ENCODE results near the gene ELSPBP1. TPM values are rescaled to one million over a fixed set of nuclear protein-coding genes. Genes with fewer than 3 reads are reported as not detected.
A peak's percentile ranks its signal among the peaks of the same experiment; 100 is the strongest.
"Not testable (repeated sequence)": the region's sequence is repeated elsewhere in the genome, so short reads cannot be mapped to it uniquely, and the experiment has no call there.

The ELSPBP1 gene
- not detected in 2 replicates for total RNA-seq

DNA sequence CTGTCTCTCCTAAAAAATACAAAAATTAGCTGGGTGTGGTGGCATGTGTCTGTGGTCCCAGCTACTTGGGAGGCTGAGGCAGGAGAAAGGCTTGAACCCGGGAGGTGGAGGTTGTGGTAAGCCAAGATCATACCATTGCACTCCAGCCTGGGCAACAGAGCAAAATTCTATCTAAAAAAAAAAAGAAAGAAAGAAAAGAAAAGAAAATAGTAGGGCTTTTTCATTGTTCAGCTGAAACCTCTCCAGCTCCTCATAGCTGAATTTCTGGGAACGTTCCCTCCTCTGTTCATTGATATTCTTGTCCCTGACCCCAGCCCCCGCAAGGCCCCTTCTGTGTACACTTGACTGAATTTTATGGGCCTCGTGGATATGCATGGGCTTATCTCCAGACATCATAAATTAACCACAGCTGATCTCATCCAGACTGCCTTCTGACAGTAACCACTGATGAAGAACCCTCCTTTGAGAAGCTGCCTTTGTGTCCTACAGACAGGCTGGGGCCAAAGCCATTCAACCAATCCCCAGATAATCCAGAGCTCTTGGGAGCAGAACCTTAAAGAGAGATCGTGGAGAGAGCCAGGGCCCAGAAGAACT lies at the start of gene ELSPBP1:
TSS of gene ELSPBP1 (plus strand) at position 424 of the 594 bp plus-strand sequence. CDS start 14,036 bp downstream, outside the sequence.
- H3K36me3 ChIP-seq (ENCODE audit: control insufficient read depth, insufficient read depth, low read length): no peaks in the 10 kb centered on the region
- H3K27me3 ChIP-seq (ENCODE audit: control insufficient read depth, insufficient read depth, low read length): no peaks in the 10 kb centered on the region
- H3K4me3 ChIP-seq (ENCODE audit: low read depth, low read length): no peak within 1 kb of the TSS
- no peak for DNase-seq (ENCODE audit: low read depth)
- no peak for TF ChIP-seq CTCF (IDR thresholded peaks at IDR 0.05; ENCODE audit: insufficient read depth, low read length, severe bottlenecking)
- FAIRE-seq: no peak

DNA sequence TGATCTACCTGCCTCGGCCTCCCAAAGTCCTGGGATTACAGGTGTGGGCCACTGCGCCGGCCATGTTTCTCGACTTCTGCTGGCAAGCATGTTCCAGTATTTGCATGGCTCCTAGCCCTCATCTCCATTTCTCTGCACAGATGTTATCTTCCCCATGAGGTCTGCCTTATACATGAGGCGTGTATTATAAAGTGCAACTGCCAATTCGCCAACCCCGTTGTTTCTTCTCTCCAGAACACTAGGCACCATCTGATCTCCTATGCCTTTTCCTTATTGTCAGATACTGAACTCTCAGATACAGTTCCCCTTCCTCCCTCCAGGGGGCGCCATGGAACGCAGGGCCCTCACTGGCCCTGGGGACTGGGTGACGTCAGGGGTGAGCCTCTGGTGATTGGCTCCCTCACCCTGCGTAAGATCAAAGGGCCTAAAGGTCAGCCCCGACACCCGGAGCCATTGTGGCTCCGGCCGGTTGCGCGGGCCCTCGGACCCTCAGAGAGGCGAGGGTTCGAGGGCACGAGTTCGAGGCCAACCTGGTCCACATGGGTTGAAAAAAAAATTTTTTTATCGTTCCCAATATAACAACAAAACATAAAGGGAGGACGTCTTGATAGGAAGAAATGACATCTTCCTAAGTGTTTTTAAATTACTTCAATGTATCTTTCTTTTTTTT lies 44.4 kb upstream of the ELSPBP1 start:
- not testable (repeated sequence) for H3K4me3 ChIP-seq (ENCODE audit: low read depth, low read length); DNase-seq (ENCODE audit: low read depth); FAIRE-seq; H3K36me3 ChIP-seq (ENCODE audit: control insufficient read depth, insufficient read depth, low read length); H3K27me3 ChIP-seq (ENCODE audit: control insufficient read depth, insufficient read depth, low read length)

DNA sequence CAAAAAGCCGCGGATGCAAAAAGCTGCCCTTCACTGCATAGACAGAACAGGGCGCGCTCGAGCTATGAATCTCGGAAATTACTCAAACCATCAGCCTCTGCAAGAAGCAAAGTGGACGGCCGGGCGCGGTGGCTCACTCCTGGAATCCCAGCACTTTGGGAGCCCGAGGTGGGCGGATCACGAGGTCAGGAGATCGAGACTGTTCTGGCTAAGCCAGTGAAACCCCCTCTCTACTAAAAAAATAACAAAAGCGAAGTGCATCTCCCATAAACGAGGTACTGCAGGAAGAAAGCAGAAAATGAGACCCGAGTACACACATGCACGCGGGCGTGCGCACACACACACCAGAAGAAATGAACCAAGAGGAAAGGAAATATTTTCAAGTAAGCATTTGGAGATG lies 42.3 kb upstream of the ELSPBP1 start:
- H3K27me3 ChIP-seq (ENCODE audit: control insufficient read depth, insufficient read depth, low read length); FAIRE-seq; H3K4me3 ChIP-seq (ENCODE audit: low read depth, low read length); H3K36me3 ChIP-seq (ENCODE audit: control insufficient read depth, insufficient read depth, low read length); DNase-seq (ENCODE audit: low read depth): not testable (repeated sequence)

DNA sequence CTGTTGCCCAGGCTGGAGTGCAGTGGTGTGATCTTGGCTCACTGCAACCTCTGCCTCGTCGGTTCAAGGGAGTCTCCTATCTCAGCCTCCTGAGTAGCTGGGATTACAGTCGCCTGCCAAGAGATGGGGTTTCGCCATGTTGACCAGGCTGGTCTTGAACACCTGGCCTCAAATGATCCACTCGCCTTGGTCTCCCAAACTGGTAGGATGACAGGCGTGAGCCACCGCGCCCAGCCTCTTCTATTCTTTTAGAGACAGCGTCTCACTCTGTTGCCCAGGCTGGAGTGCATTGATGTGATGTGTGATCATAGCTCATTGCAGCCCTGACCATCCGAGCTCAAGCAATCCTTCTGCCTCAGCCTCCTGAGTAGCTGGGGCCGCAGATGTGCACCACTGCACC lies 38.5 kb upstream of the ELSPBP1 start:
- FAIRE-seq; H3K27me3 ChIP-seq (ENCODE audit: control insufficient read depth, insufficient read depth, low read length); H3K4me3 ChIP-seq (ENCODE audit: low read depth, low read length); H3K36me3 ChIP-seq (ENCODE audit: control insufficient read depth, insufficient read depth, low read length); DNase-seq (ENCODE audit: low read depth): not testable (repeated sequence)

DNA sequence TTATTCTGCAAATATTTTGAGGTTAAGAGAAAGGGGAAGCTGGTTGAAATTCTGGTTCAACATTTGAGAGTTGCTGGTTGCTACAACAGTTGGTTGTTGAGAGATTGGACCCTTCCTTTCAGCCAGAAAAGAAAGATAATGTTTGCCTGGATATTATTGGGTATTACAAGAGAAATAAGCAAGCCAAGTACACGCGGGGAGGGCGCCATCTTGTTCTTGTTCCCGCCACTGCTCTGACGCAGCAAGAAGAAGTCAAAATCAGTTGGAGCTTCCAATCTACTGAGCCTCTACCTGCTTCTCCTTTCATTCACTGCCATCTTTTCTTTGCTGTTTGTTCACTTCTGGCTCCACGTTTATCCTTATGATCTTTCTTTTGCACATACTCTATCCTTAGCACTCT lies 20.9 kb upstream of the ELSPBP1 start:
- Histone ChIP-seq H3K27me3 (ENCODE audit: control insufficient read depth, insufficient read depth, low read length) (no peaks in the 10 kb centered on the region), H3K4me3 (ENCODE audit: low read depth, low read length) (no peak overlapping the region), H3K36me3 (ENCODE audit: control insufficient read depth, insufficient read depth, low read length) (no peaks in the 10 kb centered on the region)
- peak; percentile 89 for FAIRE-seq
- DNase-seq (ENCODE audit: low read depth): no peak
- TF ChIP-seq CTCF (IDR thresholded peaks at IDR 0.05; ENCODE audit: insufficient read depth, low read length, severe bottlenecking): no peak

GRCh38 chr19:47991191-47991808 lies 3.1 kb upstream of the ELSPBP1 start:
- Histone ChIP-seq H3K4me3 (ENCODE audit: low read depth, low read length) (no peak overlapping the region), H3K36me3 (ENCODE audit: control insufficient read depth, insufficient read depth, low read length) (no peaks in the 10 kb centered on the region), H3K27me3 (ENCODE audit: control insufficient read depth, insufficient read depth, low read length) (no peaks in the 10 kb centered on the region)
- no peak for TF ChIP-seq CTCF (IDR thresholded peaks at IDR 0.05; ENCODE audit: insufficient read depth, low read length, severe bottlenecking)
- no peak for DNase-seq (ENCODE audit: low read depth)
- no peak for FAIRE-seq

- Histone ChIP-seq H3K36me3 (ENCODE audit: control insufficient read depth, insufficient read depth, low read length) (no peaks in the 10 kb centered on the region), H3K4me3 (ENCODE audit: low read depth, low read length) (no peak within 1 kb of the TSS), H3K27me3 (ENCODE audit: control insufficient read depth, insufficient read depth, low read length) (no peaks in the 10 kb centered on the region)
- DNase-seq (ENCODE audit: low read depth): no peak
- no peak for FAIRE-seq
- TF ChIP-seq CTCF (IDR thresholded peaks at IDR 0.05; ENCODE audit: insufficient read depth, low read length, severe bottlenecking): no peak
Measured at GRCh38 chr19:47992070-47992469, 2.4 kb upstream of the ELSPBP1 start, which contains the start of gene BSPH1. TSS of gene BSPH1 (minus strand) at chr19:47992170. CDS start at chr19:47992081, 89 bp downstream.
